ENCODE data around the gene KCNQ1.

The KCNQ1 gene

DNA sequence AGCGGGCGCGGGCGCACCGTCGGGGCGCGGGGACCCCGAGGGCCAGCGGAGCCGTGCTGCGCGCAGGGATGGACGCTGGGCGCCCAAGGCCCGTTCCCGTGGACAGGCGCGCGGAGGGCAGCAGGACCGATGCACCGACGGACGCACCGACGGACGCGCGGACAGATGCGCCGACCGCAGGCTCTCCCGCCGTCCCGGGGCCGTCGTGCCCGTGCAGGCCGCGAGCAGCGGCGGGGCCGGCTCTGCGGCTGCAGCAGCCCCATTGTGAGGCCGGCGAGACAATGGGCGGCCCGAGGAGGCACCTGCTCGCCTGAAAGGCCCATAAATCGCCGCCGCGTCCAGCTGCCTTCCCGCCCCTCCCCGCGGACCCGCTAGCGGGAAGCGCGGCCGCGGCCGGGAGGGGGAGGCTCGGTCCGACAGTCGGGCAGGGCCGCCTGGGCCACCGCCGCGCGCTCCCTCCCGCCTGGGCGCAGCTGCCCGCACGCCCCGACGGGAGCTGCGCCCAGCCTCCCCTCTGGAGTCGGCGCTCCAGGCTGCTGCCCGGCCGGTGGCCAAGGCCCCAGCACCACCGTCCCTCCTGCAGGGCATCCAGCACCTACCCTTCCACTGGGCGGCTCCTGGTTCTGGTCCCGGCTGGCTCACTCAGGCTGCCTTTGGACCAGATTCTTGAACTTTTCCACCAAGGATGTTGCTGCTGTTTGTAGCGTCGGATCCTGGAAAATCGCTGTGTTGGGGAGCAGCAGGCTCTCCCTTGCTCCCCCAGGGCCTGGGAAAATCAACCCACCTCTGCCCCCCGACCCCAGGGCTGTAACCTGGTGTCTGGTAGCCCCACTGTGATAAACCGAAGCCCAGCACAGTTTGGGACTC lies 425.0 kb downstream of the KCNQ1 start:
- Histone ChIP-seq H3K18ac (ENCODE audit: low read depth in 1 of 2, low read length in 2 of 2) (no peak overlapping the region), H3K4me2 (ENCODE audit: low read length, poor library complexity, severe bottlenecking) (no peak overlapping the region), H3K14ac (ENCODE audit: low read length in 2 of 2) (no peak overlapping the region), H4K91ac (ENCODE audit: low read length) (no peak overlapping the region), H3K27me3 (ENCODE audit: control insufficient read depth in 1 of 2, insufficient read depth in 1 of 2, low read length in 2 of 2) (peaks cover 22 to 58% of the 10 kb centered on the region in 2 experiments), H2BK12ac (ENCODE audit: low read length in 2 of 2) (no peak overlapping the region), H3K4me1 (ENCODE audit: control insufficient read depth, insufficient read depth, low read depth, low read length) (peaks cover 11% of the 10 kb centered on the region), H3K36me3 (ENCODE audit: control insufficient read depth in 1 of 2, insufficient read depth in 2 of 2, low read depth in 1 of 2, low read length in 2 of 2) (no peaks in the 10 kb centered on the region), H3K27ac (ENCODE audit: low read length, poor library complexity, severe bottlenecking) (no peak overlapping the region), H3K79me1 (replicated peaks; ENCODE audit: low read length, poor library complexity, severe bottlenecking) (no peaks in the 10 kb centered on the region), H2BK5ac (ENCODE audit: low read depth, low read length, poor library complexity, severe bottlenecking) (no peak overlapping the region), H3K9me3 (ENCODE audit: control insufficient read depth, low read length) (peaks cover 8% of the 10 kb centered on the region), H4K8ac (ENCODE audit: low read length) (peak overlapping the region; percentile 24), H2BK15ac (ENCODE audit: low read depth, poor library complexity, severe bottlenecking) (no peak overlapping the region), H3K4ac (ENCODE audit: low read depth in 1 of 2, low read length in 2 of 2) (no peak overlapping the region), H2AK5ac (ENCODE audit: low read length, severe bottlenecking) (no peak overlapping the region), H2BK120ac (ENCODE audit: low read depth, low read length) (no peak overlapping the region), H3K23ac (ENCODE audit: low read length in 2 of 2) (peak overlapping the region in 1 of 2 experiments; percentile 10), H2AFZ (ENCODE audit: low read depth, low read length) (no peak overlapping the region), H3K9ac (ENCODE audit: low read length) (no peak overlapping the region), H3K4me3 (ENCODE audit: insufficient read depth in 1 of 2, low read depth in 1 of 2, low read length in 2 of 2) (peak overlapping the region in 1 of 2 experiments; percentile 39)
- DNase-seq, result no peak
- WGBS, result 16% methylated on average over 73 of the region's 90 CpGs

DNA sequence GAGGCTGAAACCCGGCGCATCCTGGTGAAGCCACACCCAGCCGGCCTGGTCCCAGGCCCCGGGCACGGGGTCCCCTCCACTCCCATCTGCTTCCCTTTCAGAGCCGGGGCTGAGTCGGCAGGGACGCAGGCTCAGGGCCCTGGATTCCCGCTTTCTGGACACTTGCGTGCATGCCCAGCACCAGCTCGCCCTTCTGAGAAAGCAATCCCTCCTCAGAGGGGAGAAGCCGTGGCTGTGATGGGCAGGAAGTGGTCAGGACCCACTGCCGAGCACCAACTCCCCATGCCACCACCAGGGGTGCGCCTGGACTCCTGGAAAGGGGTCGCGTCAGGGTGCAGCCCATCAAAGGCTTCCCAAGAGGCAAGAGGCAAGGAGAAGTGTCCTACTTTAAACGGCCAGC lies 425.7 kb downstream of the KCNQ1 start:
- no peak overlapping the region for H2AFZ ChIP-seq (ENCODE audit: low read depth, low read length)
- no peak overlapping the region for H4K8ac ChIP-seq (ENCODE audit: low read length)
- 77% methylated on average over 17 of the region's 17 CpGs for WGBS
- no peak overlapping the region for H2BK120ac ChIP-seq (ENCODE audit: low read depth, low read length)
- H2AK5ac ChIP-seq (ENCODE audit: low read length, severe bottlenecking), result no peak overlapping the region
- H3K23ac ChIP-seq (ENCODE audit: low read length in 2 of 2), result no peak overlapping the region
- H3K4me3 ChIP-seq (ENCODE audit: insufficient read depth in 1 of 2, low read depth in 1 of 2, low read length in 2 of 2), result no peak overlapping the region
- peaks cover 22 to 56% of the 10 kb centered on the region in 2 experiments for H3K27me3 ChIP-seq (ENCODE audit: control insufficient read depth in 1 of 2, insufficient read depth in 1 of 2, low read length in 2 of 2)
- no peak for DNase-seq
- no peak overlapping the region for H3K18ac ChIP-seq (ENCODE audit: low read depth in 1 of 2, low read length in 2 of 2)
- H2BK15ac ChIP-seq (ENCODE audit: low read depth, poor library complexity, severe bottlenecking), result no peak overlapping the region
- no peak overlapping the region for H2BK5ac ChIP-seq (ENCODE audit: low read depth, low read length, poor library complexity, severe bottlenecking)
- H3K4ac ChIP-seq (ENCODE audit: low read depth in 1 of 2, low read length in 2 of 2), result no peak overlapping the region
- H4K91ac ChIP-seq (ENCODE audit: low read length), result no peak overlapping the region
- no peak overlapping the region for H3K27ac ChIP-seq (ENCODE audit: low read length, poor library complexity, severe bottlenecking)
- peaks cover 11% of the 10 kb centered on the region for H3K4me1 ChIP-seq (ENCODE audit: control insufficient read depth, insufficient read depth, low read depth, low read length)
- H3K4me2 ChIP-seq (ENCODE audit: low read length, poor library complexity, severe bottlenecking), result no peak overlapping the region
- H3K9me3 ChIP-seq (ENCODE audit: control insufficient read depth, low read length), result peaks cover 8% of the 10 kb centered on the region
- H3K36me3 ChIP-seq (ENCODE audit: control insufficient read depth in 1 of 2, insufficient read depth in 2 of 2, low read depth in 1 of 2, low read length in 2 of 2), result no peaks in the 10 kb centered on the region
- no peak overlapping the region for H3K9ac ChIP-seq (ENCODE audit: low read length)
- no peak overlapping the region for H2BK12ac ChIP-seq (ENCODE audit: low read length in 2 of 2)
- H3K14ac ChIP-seq (ENCODE audit: low read length in 2 of 2), result no peak overlapping the region
- H3K79me1 ChIP-seq (replicated peaks; ENCODE audit: low read length, poor library complexity, severe bottlenecking), result no peaks in the 10 kb centered on the region

DNA sequence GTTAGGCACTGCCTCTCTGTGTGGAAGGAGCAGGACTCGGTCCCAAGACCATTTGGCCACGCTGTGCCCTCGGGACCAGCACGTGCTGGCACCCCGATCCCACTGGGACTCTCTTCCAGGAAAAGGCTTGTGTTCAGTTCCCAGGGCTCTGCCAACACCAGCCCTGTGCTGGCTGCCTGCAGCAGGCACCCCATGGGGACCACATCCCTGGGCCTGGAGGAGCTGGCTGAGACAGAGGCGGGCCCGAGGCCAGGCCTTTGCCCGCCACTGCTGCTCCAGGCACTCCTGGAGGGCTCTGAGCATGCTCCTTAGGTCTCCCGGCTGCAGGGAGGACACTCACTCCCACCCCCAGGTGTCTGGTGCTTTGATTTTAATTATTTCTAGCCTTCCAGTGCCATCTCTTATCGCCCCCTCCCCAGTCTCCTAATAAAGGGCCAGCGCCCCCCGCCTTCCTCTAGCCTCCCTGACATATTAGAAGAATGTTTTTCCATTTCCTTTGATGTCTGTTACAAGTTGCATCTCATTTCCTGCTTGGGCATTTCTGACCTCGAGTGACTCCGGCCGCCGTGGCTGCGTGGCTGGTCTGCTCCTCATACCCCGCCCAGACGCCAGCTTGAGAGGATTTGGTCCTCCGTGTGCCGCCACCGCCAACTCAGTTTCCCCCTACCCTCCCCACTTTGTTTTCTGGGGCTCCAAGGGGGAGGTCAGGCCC lies 426.3 kb downstream of the KCNQ1 start:
- Histone ChIP-seq H2BK12ac (ENCODE audit: low read length in 2 of 2) (peak overlapping the region in 1 of 2 experiments; percentile 7), H4K8ac (ENCODE audit: low read length) (no peak overlapping the region), H3K36me3 (ENCODE audit: control insufficient read depth in 1 of 2, insufficient read depth in 2 of 2, low read depth in 1 of 2, low read length in 2 of 2) (no peaks in the 10 kb centered on the region), H2AFZ (ENCODE audit: low read depth, low read length) (no peak overlapping the region), H3K4me1 (ENCODE audit: control insufficient read depth, insufficient read depth, low read depth, low read length) (peaks cover 11% of the 10 kb centered on the region), H3K9me3 (ENCODE audit: control insufficient read depth, low read length) (peaks cover 8% of the 10 kb centered on the region), H3K4me2 (ENCODE audit: low read length, poor library complexity, severe bottlenecking) (no peak overlapping the region), H3K79me1 (replicated peaks; ENCODE audit: low read length, poor library complexity, severe bottlenecking) (no peaks in the 10 kb centered on the region), H3K9ac (ENCODE audit: low read length) (no peak overlapping the region), H2BK5ac (ENCODE audit: low read depth, low read length, poor library complexity, severe bottlenecking) (no peak overlapping the region), H2AK5ac (ENCODE audit: low read length, severe bottlenecking) (no peak overlapping the region), H3K4ac (ENCODE audit: low read depth in 1 of 2, low read length in 2 of 2) (peak overlapping the region in 1 of 2 experiments; percentile 30), H3K14ac (ENCODE audit: low read length in 2 of 2) (no peak overlapping the region), H2BK120ac (ENCODE audit: low read depth, low read length) (no peak overlapping the region), H2BK15ac (ENCODE audit: low read depth, poor library complexity, severe bottlenecking) (no peak overlapping the region), H3K27ac (ENCODE audit: low read length, poor library complexity, severe bottlenecking) (no peak overlapping the region), H3K18ac (ENCODE audit: low read depth in 1 of 2, low read length in 2 of 2) (peak overlapping the region in 1 of 2 experiments; percentile 14), H3K23ac (ENCODE audit: low read length in 2 of 2) (no peak overlapping the region), H3K4me3 (ENCODE audit: insufficient read depth in 1 of 2, low read depth in 1 of 2, low read length in 2 of 2) (no peak overlapping the region), H3K27me3 (ENCODE audit: control insufficient read depth in 1 of 2, insufficient read depth in 1 of 2, low read length in 2 of 2) (peaks cover 22 to 56% of the 10 kb centered on the region in 2 experiments), H4K91ac (ENCODE audit: low read length) (no peak overlapping the region)
- no peak for DNase-seq
- WGBS, result 61% methylated on average over 22 of the region's 22 CpGs

DNA sequence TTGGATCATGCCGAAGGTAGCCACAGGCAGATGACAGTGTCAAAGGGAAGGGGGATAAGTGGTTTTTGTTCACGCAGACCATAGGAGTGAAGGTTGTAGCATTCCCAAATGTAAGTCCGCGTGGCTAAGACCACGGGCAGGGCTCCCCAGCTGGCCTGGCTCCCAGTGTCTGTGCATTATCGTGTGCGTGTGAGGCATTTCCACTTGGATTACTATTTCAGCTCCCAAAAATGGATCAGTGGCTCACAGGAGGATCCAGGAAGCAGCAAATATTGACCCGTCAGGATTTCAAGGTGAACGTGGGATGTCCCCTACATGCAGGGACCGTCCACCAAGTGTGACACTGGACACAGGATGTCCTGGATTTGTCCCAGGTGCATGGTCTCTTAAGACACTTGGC lies 430.2 kb downstream of the KCNQ1 start:
- 94% methylated on average over 10 of the region's 10 CpGs for WGBS
- peaks cover 12 to 25% of the 10 kb centered on the region in 2 experiments for H3K27me3 ChIP-seq (ENCODE audit: control insufficient read depth in 1 of 2, insufficient read depth in 1 of 2, low read length in 2 of 2)
- no peak overlapping the region for H2BK120ac ChIP-seq (ENCODE audit: low read depth, low read length)
- H2BK5ac ChIP-seq (ENCODE audit: low read depth, low read length, poor library complexity, severe bottlenecking), result no peak overlapping the region
- H3K27ac ChIP-seq (ENCODE audit: low read length, poor library complexity, severe bottlenecking), result no peak overlapping the region
- no peak overlapping the region for H3K4me3 ChIP-seq (ENCODE audit: insufficient read depth in 1 of 2, low read depth in 1 of 2, low read length in 2 of 2)
- no peak overlapping the region for H3K14ac ChIP-seq (ENCODE audit: low read length in 2 of 2)
- H3K9me3 ChIP-seq (ENCODE audit: control insufficient read depth, low read length), result peaks cover 3% of the 10 kb centered on the region
- no peaks in the 10 kb centered on the region for H3K79me1 ChIP-seq (replicated peaks; ENCODE audit: low read length, poor library complexity, severe bottlenecking)
- no peak overlapping the region for H2BK12ac ChIP-seq (ENCODE audit: low read length in 2 of 2)
- no peak overlapping the region for H3K4me2 ChIP-seq (ENCODE audit: low read length, poor library complexity, severe bottlenecking)
- no peak overlapping the region for H3K4ac ChIP-seq (ENCODE audit: low read depth in 1 of 2, low read length in 2 of 2)
- no peak overlapping the region for H3K9ac ChIP-seq (ENCODE audit: low read length)
- H2AK5ac ChIP-seq (ENCODE audit: low read length, severe bottlenecking), result no peak overlapping the region
- no peak overlapping the region for H3K23ac ChIP-seq (ENCODE audit: low read length in 2 of 2)
- no peak overlapping the region for H3K18ac ChIP-seq (ENCODE audit: low read depth in 1 of 2, low read length in 2 of 2)
- H4K91ac ChIP-seq (ENCODE audit: low read length), result no peak overlapping the region
- no peak overlapping the region for H2AFZ ChIP-seq (ENCODE audit: low read depth, low read length)
- DNase-seq, result no peak
- H3K4me1 ChIP-seq (ENCODE audit: control insufficient read depth, insufficient read depth, low read depth, low read length), result peaks cover 4% of the 10 kb centered on the region
- H4K8ac ChIP-seq (ENCODE audit: low read length), result no peak overlapping the region
- H3K36me3 ChIP-seq (ENCODE audit: control insufficient read depth in 1 of 2, insufficient read depth in 2 of 2, low read depth in 1 of 2, low read length in 2 of 2), result peaks cover 0 to 6% of the 10 kb centered on the region in 2 experiments
- H2BK15ac ChIP-seq (ENCODE audit: low read depth, poor library complexity, severe bottlenecking), result no peak overlapping the region

All from mesenchymal stem cell (in vitro differentiated cells and primary cell).